Erythroblast (primary cell): ENCODE measurements around the gene ANKRD29.

Source experiments
- GATA1 ChIP-seq: IDR thresholded peaks from 2 replicates; pipeline ENCODE4 v1.6.1; 2011; ENCODE audit warnings: low read depth, mild to moderate bottlenecking, control low read depth, low read length, moderate library complexity
- POLR2A ChIP-seq: IDR thresholded peaks from 2 replicates; pipeline ENCODE4 v1.6.1; 2011; ENCODE audit warnings: mild to moderate bottlenecking, low read length

- TF ChIP-seq POLR2A (no peak), GATA1 (no peak)
Observed at GRCh38 chr18:23711426-23711825, 48.7 kb upstream of the ANKRD29 start.
